Measurements from ENCODE around the gene TMEM107.

The TMEM107 gene

GRCh38 chr17:8150194-8151119 lies 25.7 kb downstream of the TMEM107 start:
- DNase-seq (ENCODE audit: low spot score) = no peak

GRCh38 chr17:8149419-8150193 lies 26.6 kb downstream of the TMEM107 start:
- no peak for DNase-seq (ENCODE audit: low spot score)

GRCh38 chr17:8148560-8148959 lies 27.6 kb downstream of the TMEM107 start:
- no peak for DNase-seq (ENCODE audit: low spot score)

- no peak for DNase-seq (ENCODE audit: low spot score)
These were observed 28.3 kb downstream of the TMEM107 start for GRCh38 chr17:8147805-8148404.

GRCh38 chr17:8147141-8147804 lies 28.9 kb downstream of the TMEM107 start:
- no peak for DNase-seq (ENCODE audit: low spot score)

- no peak for DNase-seq (ENCODE audit: low spot score)
These were observed 29.6 kb downstream of the TMEM107 start for GRCh38 chr17:8146381-8147140.

GRCh38 chr17:8145811-8146210 lies 30.4 kb downstream of the TMEM107 start:
- no peak for DNase-seq (ENCODE audit: low spot score)

GRCh38 chr17:8144401-8145231 lies 31.6 kb downstream of the TMEM107 start:
- DNase-seq (ENCODE audit: low spot score) = no peak

- DNase-seq (ENCODE audit: low spot score) = no peak
These were observed 32.4 kb downstream of the TMEM107 start for GRCh38 chr17:8143581-8144400.

- no peak for DNase-seq (ENCODE audit: low spot score)
These were observed 33.1 kb downstream of the TMEM107 start for GRCh38 chr17:8142887-8143580.

- no peak for DNase-seq (ENCODE audit: low spot score)
These were observed 33.9 kb downstream of the TMEM107 start for GRCh38 chr17:8142158-8142886.

- DNase-seq (ENCODE audit: low spot score) = no peak
These were observed 34.4 kb downstream of the TMEM107 start for GRCh38 chr17:8141741-8142140.

- no peak for DNase-seq (ENCODE audit: low spot score)
These were observed 35.1 kb downstream of the TMEM107 start for GRCh38 chr17:8141045-8141444.

- DNase-seq (ENCODE audit: low spot score) = no peak
These were observed 35.8 kb downstream of the TMEM107 start for GRCh38 chr17:8140065-8141029.

GRCh38 chr17:8138672-8139371 lies 37.4 kb downstream of the TMEM107 start:
- peak; percentile 93 for DNase-seq (ENCODE audit: low spot score)

- DNase-seq (ENCODE audit: low spot score) = no peak
These were observed 37.9 kb downstream of the TMEM107 start for GRCh38 chr17:8138374-8138671.
